ENCODE data around the gene CLEC19A.

Gene CLEC19A

GRCh38 chr16:19328364-19328763 lies 42.8 kb downstream of the CLEC19A start:
- no peak for DNase-seq (ENCODE audit: low read depth)

- DNase-seq (ENCODE audit: low read depth) = no peak
These were observed 44.4 kb downstream of the CLEC19A start for GRCh38 chr16:19329932-19330331.

GRCh38 chr16:19330841-19331397 lies 45.4 kb downstream of the CLEC19A start:
- DNase-seq (ENCODE audit: low read depth) = no peak

GRCh38 chr16:19331794-19332193 lies 46.3 kb downstream of the CLEC19A start:
- DNase-seq (ENCODE audit: low read depth) = no peak

GRCh38 chr16:19338335-19338734 lies 52.8 kb downstream of the CLEC19A start:
- no peak for DNase-seq (ENCODE audit: low read depth)

DNA sequence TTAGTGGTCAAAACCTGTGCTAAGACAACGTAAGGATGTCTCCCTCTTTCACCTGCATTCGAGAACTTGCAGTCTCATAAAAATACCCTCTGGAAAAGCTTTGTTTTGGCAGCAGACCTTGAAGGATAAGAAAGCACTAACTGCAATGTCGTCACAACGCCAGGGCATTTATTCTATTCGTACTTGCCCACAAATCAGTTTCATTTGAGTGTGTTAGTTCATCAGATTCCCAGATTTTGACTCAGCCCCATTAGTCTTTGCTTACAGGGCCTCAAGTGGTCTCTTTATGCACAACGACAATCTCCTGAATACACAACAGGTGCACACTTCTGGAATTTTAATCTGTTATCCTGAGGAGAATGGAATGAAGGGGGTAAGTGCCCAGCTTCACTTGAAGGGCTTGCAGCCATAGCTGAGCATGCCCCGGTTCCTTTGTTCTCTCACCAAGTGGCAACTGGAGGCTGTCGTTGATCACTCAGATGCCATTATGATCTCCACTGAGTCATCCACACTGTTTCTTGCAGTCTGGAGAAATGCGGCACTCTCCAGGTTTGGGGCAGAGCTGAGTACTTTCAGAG lies 58.8 kb downstream of the CLEC19A start:
- DNase-seq (ENCODE audit: low read depth) = no peak

DNA sequence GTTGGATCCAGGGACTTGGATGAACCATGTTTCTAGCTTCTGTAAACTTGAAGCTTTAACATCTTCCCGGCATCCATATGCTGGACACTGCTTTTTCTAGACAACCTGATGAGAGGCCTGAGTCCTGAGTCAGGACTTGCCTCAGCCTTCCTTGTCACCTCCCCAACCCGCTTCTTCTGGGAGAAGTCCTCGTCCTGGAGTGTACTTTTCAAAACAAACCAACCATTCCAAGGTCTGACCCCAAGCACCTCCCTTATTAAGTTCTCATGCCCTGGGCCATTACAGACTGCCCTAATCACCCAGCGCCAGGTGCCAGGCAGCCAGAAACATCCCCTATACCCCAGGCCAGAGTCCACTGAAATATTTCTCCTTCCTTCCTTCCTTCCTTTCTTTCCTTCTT lies 59.4 kb downstream of the CLEC19A start:
- DNase-seq (ENCODE audit: low read depth) = no peak

- DNase-seq (ENCODE audit: low read depth) = no peak
These were observed 60.9 kb downstream of the CLEC19A start for GRCh38 chr16:19346335-19346922.

DNA sequence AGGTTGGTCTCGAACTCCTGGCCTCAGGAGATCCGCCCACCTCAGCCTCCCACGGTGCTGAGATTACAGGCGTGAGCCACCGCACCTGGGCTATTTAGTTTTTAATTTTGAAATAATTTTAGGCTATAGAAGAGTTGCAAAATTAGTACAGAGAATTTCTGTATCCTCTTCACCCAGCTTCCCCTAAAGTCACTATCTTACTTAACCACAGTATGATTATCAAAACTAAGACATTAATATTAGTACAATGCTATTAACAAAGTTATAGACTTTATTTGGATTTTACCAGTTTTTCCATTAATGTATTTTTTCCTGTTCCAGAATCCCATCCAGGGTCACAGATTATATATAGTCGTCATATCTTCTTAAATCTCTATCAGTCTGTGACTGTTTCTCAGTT lies 62.6 kb downstream of the CLEC19A start:
- no peak for DNase-seq (ENCODE audit: low read depth)

- no peak for DNase-seq (ENCODE audit: low read depth)
These were observed 63.2 kb downstream of the CLEC19A start for GRCh38 chr16:19348578-19349315.

- DNase-seq (ENCODE audit: low read depth) = no peak
These were observed 68.8 kb downstream of the CLEC19A start for GRCh38 chr16:19354371-19354770.

DNA sequence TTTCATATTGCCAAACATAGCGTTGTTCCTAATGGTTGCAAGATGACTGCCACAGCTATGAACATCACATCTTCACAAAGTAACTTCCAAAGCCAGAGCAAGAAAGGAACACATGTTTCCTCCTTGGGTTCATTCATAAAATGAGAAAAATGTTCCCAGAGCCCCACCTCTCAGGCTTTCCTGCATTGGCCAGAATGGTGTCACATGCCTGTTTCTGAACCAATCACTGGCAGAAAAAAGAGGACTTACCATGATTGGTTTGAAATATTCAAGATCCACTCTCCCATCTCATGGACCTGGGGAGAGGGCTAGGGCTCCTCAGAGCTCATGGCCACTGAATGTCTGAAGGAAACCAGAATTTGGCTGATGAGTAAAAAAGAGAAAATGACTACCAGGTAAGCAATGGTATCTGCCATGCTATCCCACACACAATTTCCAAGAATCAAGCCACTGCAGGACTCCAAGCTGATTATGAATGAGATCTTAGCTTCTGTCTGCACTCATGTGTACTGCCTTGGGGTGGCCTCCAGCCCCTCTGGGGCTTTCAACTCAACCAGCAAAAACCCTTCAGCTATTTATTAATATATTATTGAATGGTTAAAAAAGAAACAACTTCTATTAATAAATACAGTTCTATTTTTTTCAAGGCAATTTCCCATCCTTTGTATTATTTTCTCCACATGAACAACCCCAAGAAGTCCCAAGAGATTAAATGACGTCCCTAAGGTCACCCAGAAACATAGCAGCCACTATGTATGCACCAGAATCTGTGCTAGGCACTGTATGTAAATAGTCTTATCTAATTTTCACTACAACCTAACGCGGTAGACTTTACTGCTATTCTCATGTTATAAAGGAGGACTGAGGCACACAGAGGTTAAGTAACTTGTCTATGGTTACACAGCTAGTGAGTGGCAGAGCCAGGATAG lies 70.8 kb downstream of the CLEC19A start:
- no peak for DNase-seq (ENCODE audit: low read depth)

- DNase-seq (ENCODE audit: low read depth) = no peak
These were observed 74.0 kb downstream of the CLEC19A start for GRCh38 chr16:19359556-19359955.

Measured in stimulated activated CD8-positive, alpha-beta memory T cell treated with anti-CD3 and anti-CD28 coated beads, Interleukin-15, amount 100 ng/mL, for 1 hour (primary cell).